ENCODE results near the gene TMEFF2.

DNA sequence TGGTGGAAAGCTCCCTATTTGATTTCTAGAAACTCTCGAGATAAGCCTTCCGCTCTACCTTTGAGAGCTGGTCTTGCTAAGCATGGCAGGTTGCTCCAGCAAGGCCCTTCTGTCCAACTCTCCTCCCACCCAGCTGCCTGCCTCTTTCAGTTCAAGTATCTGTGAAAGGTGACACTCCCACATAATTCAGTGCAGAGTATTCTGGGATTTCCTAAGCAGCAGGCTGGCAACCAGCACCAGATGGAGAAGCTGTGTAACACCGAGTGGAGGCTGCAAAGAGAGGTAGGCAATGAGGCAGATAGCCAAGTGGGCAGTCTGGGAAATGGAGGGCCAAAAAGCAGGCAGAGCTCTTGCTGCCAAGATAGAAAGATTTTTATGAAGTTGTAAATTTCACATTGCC lies 259.5 kb downstream of the TMEFF2 start:
- TF ChIP-seq, protein P1, sequence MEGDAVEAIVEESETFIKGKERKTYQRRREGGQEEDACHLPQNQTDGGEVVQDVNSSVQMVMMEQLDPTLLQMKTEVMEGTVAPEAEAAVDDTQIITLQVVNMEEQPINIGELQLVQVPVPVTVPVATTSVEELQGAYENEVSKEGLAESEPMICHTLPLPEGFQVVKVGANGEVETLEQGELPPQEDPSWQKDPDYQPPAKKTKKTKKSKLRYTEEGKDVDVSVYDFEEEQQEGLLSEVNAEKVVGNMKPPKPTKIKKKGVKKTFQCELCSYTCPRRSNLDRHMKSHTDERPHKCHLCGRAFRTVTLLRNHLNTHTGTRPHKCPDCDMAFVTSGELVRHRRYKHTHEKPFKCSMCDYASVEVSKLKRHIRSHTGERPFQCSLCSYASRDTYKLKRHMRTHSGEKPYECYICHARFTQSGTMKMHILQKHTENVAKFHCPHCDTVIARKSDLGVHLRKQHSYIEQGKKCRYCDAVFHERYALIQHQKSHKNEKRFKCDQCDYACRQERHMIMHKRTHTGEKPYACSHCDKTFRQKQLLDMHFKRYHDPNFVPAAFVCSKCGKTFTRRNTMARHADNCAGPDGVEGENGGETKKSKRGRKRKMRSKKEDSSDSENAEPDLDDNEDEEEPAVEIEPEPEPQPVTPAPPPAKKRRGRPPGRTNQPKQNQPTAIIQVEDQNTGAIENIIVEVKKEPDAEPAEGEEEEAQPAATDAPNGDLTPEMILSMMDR (IDR thresholded peaks at IDR 0.05 in 8 of 11, conservative IDR thresholded peaks at IDR 0.05 in 3 of 11) = no peak
- TF ChIP-seq POLR2AphosphoS5 (IDR thresholded peaks at IDR 0.05) (no peak), POLR2A (IDR thresholded peaks at IDR 0.05) (no peak)

Measured in spleen (tissue), 7 donors.